ENCODE data around the gene SESTD1. TPM values are rescaled to one million over a fixed set of nuclear protein-coding genes. Genes with fewer than 3 reads are reported as not detected.

The SESTD1 gene, protein sequence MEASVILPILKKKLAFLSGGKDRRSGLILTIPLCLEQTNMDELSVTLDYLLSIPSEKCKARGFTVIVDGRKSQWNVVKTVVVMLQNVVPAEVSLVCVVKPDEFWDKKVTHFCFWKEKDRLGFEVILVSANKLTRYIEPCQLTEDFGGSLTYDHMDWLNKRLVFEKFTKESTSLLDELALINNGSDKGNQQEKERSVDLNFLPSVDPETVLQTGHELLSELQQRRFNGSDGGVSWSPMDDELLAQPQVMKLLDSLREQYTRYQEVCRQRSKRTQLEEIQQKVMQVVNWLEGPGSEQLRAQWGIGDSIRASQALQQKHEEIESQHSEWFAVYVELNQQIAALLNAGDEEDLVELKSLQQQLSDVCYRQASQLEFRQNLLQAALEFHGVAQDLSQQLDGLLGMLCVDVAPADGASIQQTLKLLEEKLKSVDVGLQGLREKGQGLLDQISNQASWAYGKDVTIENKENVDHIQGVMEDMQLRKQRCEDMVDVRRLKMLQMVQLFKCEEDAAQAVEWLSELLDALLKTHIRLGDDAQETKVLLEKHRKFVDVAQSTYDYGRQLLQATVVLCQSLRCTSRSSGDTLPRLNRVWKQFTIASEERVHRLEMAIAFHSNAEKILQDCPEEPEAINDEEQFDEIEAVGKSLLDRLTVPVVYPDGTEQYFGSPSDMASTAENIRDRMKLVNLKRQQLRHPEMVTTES
- total RNA-seq: 10 to 100 TPM; 16.1 to 16.3 TPM
- 6.4 to 9.9 reads per million in 2 donors for total RNA-seq

DNA sequence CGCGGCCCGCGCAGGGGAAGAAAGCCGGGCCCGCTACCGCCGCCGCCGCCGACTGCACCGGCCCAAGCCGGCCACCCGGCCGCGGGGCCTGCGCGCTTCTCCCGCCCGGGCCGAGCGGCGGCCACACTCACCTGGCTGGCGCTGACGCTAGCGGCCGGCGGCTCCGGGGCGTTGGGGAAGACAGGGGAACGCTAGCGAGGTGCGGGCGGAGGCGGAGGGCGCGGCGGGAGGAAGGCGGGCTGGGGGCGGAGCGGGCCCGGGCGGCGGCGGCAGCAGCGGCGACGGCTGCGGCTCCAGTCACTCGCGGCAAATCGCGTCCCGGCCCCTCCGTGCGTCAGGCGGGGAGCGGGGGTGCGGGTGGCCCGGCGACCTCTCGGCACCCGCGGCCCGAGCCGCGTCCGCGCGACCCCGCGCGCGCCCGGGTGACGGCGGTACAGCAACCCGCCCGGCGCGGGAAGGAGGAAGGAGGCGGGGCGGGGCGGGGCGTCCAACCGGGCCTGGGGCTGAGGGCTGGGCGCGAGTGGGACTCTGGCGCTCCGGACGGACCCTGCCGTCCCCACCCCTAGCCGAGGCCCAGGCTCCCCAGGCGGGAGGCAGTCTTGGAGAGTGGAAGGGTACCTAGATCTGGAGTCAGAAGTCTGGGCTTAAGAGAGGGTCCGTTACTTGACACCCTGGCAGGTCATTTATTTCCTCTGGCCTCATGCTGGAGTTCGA, at the start of gene SESTD1:
TSS of gene SESTD1 (minus strand) at position 465 of the 714 bp plus-strand sequence. CDS start 72,991 bp downstream, outside the sequence.
- H3K9me3 ChIP-seq (ENCODE audit: control insufficient read depth, low read length, poor library complexity, severe bottlenecking): no peaks in the 10 kb centered on the region
- Mint-ChIP-seq H3K4me3 (peak within 1 kb of the TSS; percentile 87), H3K27me3 (peaks cover 60% of the 10 kb centered on the region), H3K36me3 (ENCODE audit: low read depth) (no peaks in the 10 kb centered on the region), H3K27ac (peak within 1 kb of the TSS; percentile 53), H3K4me1 (peaks cover 6% of the 10 kb centered on the region)
- DNase-seq: peak; percentile 19 to 58 (median 37)
- peak; percentile 77 for ATAC-seq

DNA sequence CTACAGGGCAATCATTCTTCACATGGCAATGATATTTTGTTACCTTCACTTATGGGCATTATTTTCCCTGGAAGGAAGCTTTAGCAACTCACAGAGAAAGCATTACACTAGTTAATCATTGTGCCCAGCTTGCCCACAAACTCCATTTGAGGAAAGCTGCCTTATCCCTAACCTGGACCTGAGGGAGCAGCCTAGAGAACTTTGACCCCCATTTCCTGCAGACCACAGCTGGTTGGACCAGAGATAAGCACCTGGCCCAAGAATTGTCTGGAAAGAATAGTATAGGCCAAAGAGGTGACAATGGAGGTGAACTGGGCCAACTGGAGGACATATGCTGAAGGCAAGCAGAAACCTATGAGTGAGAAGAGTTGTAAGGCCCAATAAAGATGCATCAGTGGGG, 48.4 kb upstream of the SESTD1 start:
- Mint-ChIP-seq H3K4me1 (no peaks in the 10 kb centered on the region), H3K27ac (no peak overlapping the region), H3K27me3 (peaks cover 6% of the 10 kb centered on the region), H3K4me3 (no peak overlapping the region), H3K36me3 (ENCODE audit: low read depth) (no peaks in the 10 kb centered on the region)
- DNase-seq (no peak), ATAC-seq (no peak)
- no peaks in the 10 kb centered on the region for H3K9me3 ChIP-seq (ENCODE audit: control insufficient read depth, low read length, poor library complexity, severe bottlenecking)

DNA sequence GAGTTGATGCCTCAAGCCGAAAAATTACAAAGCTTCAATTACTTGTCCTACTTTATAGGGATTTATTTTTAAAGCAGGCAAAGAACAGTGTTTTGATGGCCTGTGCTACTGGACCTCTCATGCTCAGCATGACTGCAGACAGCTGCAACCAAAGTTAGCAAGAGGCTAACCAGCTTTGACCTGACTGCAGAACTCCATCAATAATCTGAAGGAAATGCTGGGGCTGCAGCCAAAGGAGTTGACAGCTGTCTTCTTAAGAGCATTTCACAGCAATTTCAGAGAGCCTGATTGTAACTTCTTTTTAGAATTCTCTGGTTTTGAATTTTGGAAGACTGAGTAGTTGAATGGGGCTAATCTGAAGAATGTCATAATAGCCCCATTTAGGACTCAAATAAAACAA, 46.5 kb upstream of the SESTD1 start:
- peaks cover 6% of the 10 kb centered on the region for H3K27me3 Mint-ChIP-seq
- no peak for ATAC-seq
- H3K4me1 Mint-ChIP-seq: no peaks in the 10 kb centered on the region
- DNase-seq: no peak
- no peak overlapping the region for H3K4me3 Mint-ChIP-seq
- H3K36me3 Mint-ChIP-seq (ENCODE audit: low read depth): no peaks in the 10 kb centered on the region
- no peaks in the 10 kb centered on the region for H3K9me3 ChIP-seq (ENCODE audit: control insufficient read depth, low read length, poor library complexity, severe bottlenecking)
- H3K27ac Mint-ChIP-seq: no peak overlapping the region

DNA sequence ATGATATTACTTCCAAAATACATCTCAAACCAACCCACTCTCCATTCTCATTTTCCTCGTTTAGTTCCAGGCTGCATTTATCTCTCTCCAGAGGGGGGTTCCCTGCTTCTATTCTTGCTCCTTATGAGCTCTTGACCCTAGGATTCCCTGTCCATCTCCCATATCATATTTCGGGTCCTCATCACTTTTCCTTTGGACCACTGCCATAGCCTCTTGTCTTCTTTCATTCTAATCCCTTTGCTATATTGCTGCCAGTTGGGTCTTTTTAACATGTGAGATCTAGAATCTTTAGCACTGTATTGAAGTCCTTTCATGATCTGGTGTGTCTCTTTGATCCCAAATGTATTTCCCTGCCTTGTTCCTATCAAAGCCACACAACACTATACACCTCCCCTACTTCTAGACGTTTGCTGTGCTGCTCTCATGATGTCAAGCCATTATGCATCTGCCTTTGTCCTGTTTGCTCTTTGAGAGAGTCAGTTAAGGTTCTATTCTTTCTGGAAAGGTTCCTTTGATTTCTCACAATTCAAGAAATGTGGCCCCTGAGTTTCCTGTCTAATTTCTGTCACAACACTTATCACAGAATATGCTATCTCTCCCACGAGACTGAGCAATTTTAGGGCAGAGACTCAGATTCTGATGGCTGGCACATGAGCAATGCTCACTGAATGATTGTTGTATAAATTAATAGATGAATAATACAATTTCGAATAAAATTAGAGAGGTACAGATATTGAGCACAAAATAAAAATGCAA, 43.2 kb upstream of the SESTD1 start:
- no peak overlapping the region for H3K27ac Mint-ChIP-seq
- H3K27me3 Mint-ChIP-seq: peaks cover under 1% of the 10 kb centered on the region
- H3K4me1 Mint-ChIP-seq: no peaks in the 10 kb centered on the region
- ATAC-seq (no peak), DNase-seq (no peak)
- H3K9me3 ChIP-seq (ENCODE audit: control insufficient read depth, low read length, poor library complexity, severe bottlenecking): no peaks in the 10 kb centered on the region
- no peak overlapping the region for H3K4me3 Mint-ChIP-seq
- H3K36me3 Mint-ChIP-seq (ENCODE audit: low read depth): no peaks in the 10 kb centered on the region

DNA sequence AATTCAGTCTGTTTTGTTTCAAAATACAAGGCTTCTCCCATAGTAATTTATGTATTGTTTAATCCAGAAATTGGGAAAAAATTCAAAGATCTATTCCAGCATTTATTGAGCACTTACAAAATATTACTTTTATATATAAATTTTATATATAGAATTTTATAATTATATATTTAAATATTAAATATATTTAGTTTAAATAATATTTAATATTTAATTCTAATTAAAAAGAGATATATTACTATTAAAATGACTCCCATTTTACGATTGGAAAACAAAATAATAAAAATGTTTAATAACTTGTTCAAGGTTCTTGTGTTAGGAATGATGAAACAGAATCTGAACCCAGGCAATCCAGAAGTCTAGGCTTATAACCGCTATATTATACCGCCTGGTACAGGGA, 40.5 kb upstream of the SESTD1 start:
- no peaks in the 10 kb centered on the region for H3K9me3 ChIP-seq (ENCODE audit: control insufficient read depth, low read length, poor library complexity, severe bottlenecking)
- DNase-seq (no peak), ATAC-seq (no peak)
- no peaks in the 10 kb centered on the region for H3K4me1 Mint-ChIP-seq
- no peak overlapping the region for H3K27ac Mint-ChIP-seq
- no peak overlapping the region for H3K4me3 Mint-ChIP-seq
- no peaks in the 10 kb centered on the region for H3K27me3 Mint-ChIP-seq
- H3K36me3 Mint-ChIP-seq (ENCODE audit: low read depth): no peaks in the 10 kb centered on the region

DNA sequence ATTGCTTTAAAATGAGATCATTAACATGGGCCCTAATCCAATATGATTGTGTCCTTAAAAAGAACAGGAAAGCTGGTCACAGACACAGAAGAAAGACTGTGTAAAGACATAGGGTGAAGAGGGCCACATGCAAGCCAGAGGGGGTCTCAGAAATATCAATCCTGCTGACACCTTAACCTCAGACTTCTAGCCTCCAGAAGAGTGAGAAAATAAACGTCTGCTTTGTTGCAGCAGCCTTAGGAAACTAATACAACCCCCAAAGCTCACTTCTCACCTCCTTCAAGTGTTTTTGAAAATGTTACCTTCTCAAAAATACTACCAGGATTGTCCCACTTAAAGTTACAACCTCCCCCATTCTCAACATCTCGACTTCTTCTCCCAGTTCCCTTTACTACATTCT, 39.8 kb upstream of the SESTD1 start:
- Mint-ChIP-seq H3K4me3 (no peak overlapping the region), H3K4me1 (no peaks in the 10 kb centered on the region), H3K27ac (no peak overlapping the region), H3K36me3 (ENCODE audit: low read depth) (no peaks in the 10 kb centered on the region), H3K27me3 (no peaks in the 10 kb centered on the region)
- no peaks in the 10 kb centered on the region for H3K9me3 ChIP-seq (ENCODE audit: control insufficient read depth, low read length, poor library complexity, severe bottlenecking)
- ATAC-seq (no peak), DNase-seq (no peak)

DNA sequence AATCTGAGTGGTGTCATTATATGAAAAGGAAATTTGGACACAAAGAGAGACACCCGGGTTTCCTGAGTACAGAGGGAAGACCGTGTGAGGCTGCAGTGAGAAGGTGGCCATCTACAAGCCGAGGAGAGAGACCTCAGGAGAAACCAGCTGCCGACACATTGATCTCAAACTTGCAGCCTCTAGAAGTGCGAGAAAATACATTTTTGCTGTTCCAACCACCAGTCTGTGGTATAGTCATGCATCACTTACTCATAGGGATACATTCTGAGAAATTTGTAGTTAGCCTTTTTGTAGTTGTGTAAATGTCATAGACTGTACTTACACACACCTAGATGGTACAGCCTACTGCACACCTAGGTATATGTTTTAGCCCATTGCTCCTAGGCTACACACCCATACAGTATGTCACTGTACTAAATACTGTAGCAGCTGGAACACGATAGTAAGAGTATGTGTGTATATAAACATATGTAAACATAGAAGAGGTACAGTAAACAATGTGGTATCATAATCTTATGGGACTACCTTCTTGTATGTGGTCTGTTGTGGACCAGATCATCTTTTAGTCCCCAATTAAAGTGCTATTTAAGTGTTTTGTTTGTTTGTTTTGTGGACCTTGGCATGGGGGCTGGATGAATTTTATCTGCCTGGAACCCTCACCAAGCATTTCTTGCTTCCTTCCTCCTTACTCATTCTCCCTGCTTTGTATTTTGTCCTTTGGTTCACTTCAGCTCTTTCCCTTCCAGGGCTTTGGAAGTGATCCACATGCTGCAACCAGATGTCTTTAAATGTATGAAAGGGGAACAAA, 38.3 kb upstream of the SESTD1 start:
- Mint-ChIP-seq H3K36me3 (ENCODE audit: low read depth) (no peaks in the 10 kb centered on the region), H3K27ac (no peak overlapping the region), H3K27me3 (no peaks in the 10 kb centered on the region), H3K4me3 (no peak overlapping the region), H3K4me1 (no peaks in the 10 kb centered on the region)
- ATAC-seq (no peak), DNase-seq (no peak)
- H3K9me3 ChIP-seq (ENCODE audit: control insufficient read depth, low read length, poor library complexity, severe bottlenecking): no peaks in the 10 kb centered on the region

DNA sequence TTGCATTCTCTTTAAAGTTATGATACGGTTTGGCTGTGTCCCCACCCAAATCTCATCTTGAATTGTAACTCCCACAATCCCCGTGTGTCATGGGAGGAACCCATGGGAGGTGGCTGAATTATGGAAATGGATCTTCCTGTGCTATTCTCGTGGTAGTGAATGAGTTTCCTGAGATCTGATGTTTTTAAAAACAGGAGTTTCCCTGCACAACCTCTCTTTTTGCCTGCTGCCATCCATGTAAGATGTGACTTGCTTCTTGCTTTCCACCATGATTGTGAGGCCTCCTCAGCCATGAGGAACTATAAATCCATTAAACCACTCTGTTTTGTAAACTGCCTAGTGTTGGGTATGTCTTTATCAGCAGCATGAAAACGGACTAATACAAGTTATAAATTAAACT, 37.5 kb upstream of the SESTD1 start:
- Mint-ChIP-seq H3K4me1 (no peaks in the 10 kb centered on the region), H3K4me3 (no peak overlapping the region), H3K36me3 (ENCODE audit: low read depth) (no peaks in the 10 kb centered on the region), H3K27ac (no peak overlapping the region), H3K27me3 (no peaks in the 10 kb centered on the region)
- ATAC-seq (no peak), DNase-seq (no peak)
- H3K9me3 ChIP-seq (ENCODE audit: control insufficient read depth, low read length, poor library complexity, severe bottlenecking): no peaks in the 10 kb centered on the region

DNA sequence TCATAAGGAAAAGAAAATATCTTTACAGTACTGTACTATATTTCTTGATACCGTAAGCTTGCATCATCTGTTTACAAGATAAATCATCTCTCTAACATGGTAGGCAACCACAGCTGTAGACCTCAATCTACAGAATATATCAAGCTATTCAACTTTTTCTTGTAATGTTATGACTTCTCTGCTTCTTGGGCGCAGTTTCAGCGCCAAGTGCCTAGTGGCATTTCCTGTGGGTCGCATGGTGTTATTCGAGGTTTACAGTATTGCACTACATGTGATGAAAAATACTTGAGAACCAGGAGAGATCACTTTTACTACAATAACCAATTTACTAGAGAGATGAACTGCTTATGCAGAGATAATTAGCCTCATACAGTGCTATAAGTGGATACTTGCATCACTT, 34.0 kb upstream of the SESTD1 start:
- Mint-ChIP-seq H3K36me3 (ENCODE audit: low read depth) (no peaks in the 10 kb centered on the region), H3K4me3 (no peak overlapping the region), H3K27ac (no peak overlapping the region), H3K27me3 (no peaks in the 10 kb centered on the region), H3K4me1 (no peaks in the 10 kb centered on the region)
- ATAC-seq (no peak), DNase-seq (no peak)
- H3K9me3 ChIP-seq (ENCODE audit: control insufficient read depth, low read length, poor library complexity, severe bottlenecking): no peaks in the 10 kb centered on the region

DNA sequence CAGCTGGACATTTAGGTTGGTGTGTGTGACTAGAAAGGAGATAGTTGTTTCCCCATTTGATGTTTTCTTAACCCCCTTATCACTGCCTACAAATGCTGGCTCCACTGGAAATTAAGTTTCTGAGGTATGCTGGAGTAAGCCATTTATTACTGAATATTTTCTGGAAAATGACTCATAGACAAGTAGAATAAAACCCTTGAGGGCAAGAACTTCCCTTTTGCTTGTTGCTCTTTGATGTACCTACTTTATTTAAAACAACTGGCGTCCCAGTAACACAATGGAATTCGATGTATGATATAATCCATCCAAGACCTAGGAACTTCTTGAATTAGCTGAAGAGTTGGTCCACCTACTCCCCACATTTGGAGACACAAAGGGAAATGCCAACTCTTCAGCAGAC, 33.3 kb upstream of the SESTD1 start:
- no peaks in the 10 kb centered on the region for H3K9me3 ChIP-seq (ENCODE audit: control insufficient read depth, low read length, poor library complexity, severe bottlenecking)
- no peak for DNase-seq
- no peak overlapping the region for H3K27ac Mint-ChIP-seq
- no peaks in the 10 kb centered on the region for H3K4me1 Mint-ChIP-seq
- H3K4me3 Mint-ChIP-seq: no peak overlapping the region
- H3K27me3 Mint-ChIP-seq: no peaks in the 10 kb centered on the region
- no peak for ATAC-seq
- H3K36me3 Mint-ChIP-seq (ENCODE audit: low read depth): no peaks in the 10 kb centered on the region

DNA sequence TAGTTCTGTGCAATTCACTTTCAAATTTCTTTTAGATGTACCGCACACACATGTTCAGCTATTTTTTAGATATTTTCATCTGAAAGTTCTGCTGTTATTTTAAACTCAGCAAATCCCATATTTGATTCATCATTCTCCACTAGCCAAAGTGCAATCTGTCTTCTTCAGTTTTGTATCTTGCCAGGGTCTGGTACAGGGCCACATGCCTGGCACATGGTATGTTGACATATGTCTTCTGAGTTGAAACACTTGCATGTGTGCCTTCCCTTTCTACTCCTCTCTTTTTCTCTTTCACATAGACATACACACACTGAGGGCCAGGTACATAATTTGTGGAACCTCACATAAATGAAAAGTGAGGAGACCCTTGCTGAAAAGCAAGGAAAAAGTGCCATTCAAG, 25.7 kb upstream of the SESTD1 start:
- H3K9me3 ChIP-seq (ENCODE audit: control insufficient read depth, low read length, poor library complexity, severe bottlenecking): no peaks in the 10 kb centered on the region
- H3K4me1 Mint-ChIP-seq: no peaks in the 10 kb centered on the region
- H3K27ac Mint-ChIP-seq: no peak overlapping the region
- H3K36me3 Mint-ChIP-seq (ENCODE audit: low read depth): no peaks in the 10 kb centered on the region
- no peak overlapping the region for H3K4me3 Mint-ChIP-seq
- DNase-seq (no peak), ATAC-seq (no peak)
- H3K27me3 Mint-ChIP-seq: no peaks in the 10 kb centered on the region

DNA sequence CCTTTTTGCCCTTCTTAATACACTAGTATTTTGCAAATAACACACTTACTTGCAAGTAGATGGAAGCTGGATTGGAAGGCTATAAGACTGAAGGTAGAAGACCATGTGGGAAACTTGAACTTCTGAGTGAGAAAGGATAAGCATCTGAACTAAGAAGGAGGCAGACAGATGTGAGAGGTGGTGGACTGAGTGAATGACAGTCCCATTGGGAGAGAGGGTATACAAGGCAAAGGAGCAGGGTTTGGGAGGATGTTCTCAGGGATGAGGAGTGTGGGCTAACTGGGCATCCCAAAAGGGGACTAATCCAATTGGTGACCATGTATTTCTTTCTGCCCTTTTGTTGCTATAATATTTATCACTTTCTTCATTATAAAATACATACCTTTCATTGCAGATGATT, 20.4 kb upstream of the SESTD1 start:
- ATAC-seq (no peak), DNase-seq (no peak)
- no peaks in the 10 kb centered on the region for H3K9me3 ChIP-seq (ENCODE audit: control insufficient read depth, low read length, poor library complexity, severe bottlenecking)
- Mint-ChIP-seq H3K27ac (no peak overlapping the region), H3K4me3 (no peak overlapping the region), H3K4me1 (no peaks in the 10 kb centered on the region), H3K36me3 (ENCODE audit: low read depth) (no peaks in the 10 kb centered on the region), H3K27me3 (no peaks in the 10 kb centered on the region)
